ENCODE measurements around the gene TNFSF11.

Gene TNFSF11

DNA sequence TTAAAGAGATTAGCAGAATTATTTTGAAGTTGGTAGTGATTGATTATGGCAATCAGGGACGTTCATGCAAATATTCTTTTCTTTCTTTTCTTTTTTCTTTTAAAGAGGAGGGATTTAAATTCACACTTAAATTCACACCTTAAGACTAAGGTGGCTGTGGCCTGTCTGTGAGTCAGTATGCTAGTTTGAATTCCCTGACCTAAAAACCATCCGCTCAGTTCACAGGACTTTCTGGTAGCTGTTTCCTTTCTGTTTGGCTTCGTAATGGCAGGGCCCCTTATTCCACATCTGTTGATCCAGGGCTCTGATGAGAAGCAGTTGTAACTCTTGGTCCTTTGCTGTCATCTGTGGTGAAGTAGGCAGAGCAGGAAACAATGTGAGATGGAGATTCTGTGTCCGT lies 7.5 kb downstream of the TNFSF11 start:
- Histone ChIP-seq H3K27ac (no peak overlapping the region), H2AFZ (ENCODE audit: low read depth) (no peak overlapping the region), H3K36me3 (ENCODE audit: insufficient read depth) (no peaks in the 10 kb centered on the region), H4K20me1 (ENCODE audit: insufficient read depth) (no peaks in the 10 kb centered on the region), H3K4me3 (IDR thresholded peaks at IDR 0.05; ENCODE audit: insufficient read depth, low read depth, low read length) (no peak overlapping the region), H3K9ac (no peak overlapping the region), H3K4me1 (ENCODE audit: low read depth, poor library complexity, severe bottlenecking) (no peaks in the 10 kb centered on the region), H3K4me2 (no peak overlapping the region), H3K79me2 (ENCODE audit: insufficient read depth, low read depth) (no peaks in the 10 kb centered on the region), H3K27me3 (ENCODE audit: insufficient read depth, low read depth) (no peaks in the 10 kb centered on the region)
- TF ChIP-seq, protein P1, sequence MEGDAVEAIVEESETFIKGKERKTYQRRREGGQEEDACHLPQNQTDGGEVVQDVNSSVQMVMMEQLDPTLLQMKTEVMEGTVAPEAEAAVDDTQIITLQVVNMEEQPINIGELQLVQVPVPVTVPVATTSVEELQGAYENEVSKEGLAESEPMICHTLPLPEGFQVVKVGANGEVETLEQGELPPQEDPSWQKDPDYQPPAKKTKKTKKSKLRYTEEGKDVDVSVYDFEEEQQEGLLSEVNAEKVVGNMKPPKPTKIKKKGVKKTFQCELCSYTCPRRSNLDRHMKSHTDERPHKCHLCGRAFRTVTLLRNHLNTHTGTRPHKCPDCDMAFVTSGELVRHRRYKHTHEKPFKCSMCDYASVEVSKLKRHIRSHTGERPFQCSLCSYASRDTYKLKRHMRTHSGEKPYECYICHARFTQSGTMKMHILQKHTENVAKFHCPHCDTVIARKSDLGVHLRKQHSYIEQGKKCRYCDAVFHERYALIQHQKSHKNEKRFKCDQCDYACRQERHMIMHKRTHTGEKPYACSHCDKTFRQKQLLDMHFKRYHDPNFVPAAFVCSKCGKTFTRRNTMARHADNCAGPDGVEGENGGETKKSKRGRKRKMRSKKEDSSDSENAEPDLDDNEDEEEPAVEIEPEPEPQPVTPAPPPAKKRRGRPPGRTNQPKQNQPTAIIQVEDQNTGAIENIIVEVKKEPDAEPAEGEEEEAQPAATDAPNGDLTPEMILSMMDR (conservative IDR thresholded peaks at IDR 0.05; ENCODE audit: low read depth, low read length), result no peak

GRCh38 chr13:42591602-42592001 lies 17.6 kb downstream of the TNFSF11 start:
- no peak overlapping the region for H3K4me2 ChIP-seq
- H3K36me3 ChIP-seq (ENCODE audit: insufficient read depth), result no peaks in the 10 kb centered on the region
- H3K4me1 ChIP-seq (ENCODE audit: low read depth, poor library complexity, severe bottlenecking), result no peaks in the 10 kb centered on the region
- H2AFZ ChIP-seq (ENCODE audit: low read depth), result no peak overlapping the region
- H3K27me3 ChIP-seq (ENCODE audit: insufficient read depth, low read depth), result no peaks in the 10 kb centered on the region
- no peaks in the 10 kb centered on the region for H4K20me1 ChIP-seq (ENCODE audit: insufficient read depth)
- no peak overlapping the region for H3K9ac ChIP-seq
- TF ChIP-seq, protein P1 (conservative IDR thresholded peaks at IDR 0.05; ENCODE audit: low read depth, low read length), result no peak
- no peak overlapping the region for H3K4me3 ChIP-seq (IDR thresholded peaks at IDR 0.05; ENCODE audit: insufficient read depth, low read depth, low read length)
- no peak overlapping the region for H3K27ac ChIP-seq
- H3K79me2 ChIP-seq (ENCODE audit: insufficient read depth, low read depth), result no peaks in the 10 kb centered on the region

GRCh38 chr13:42592915-42593900 lies 19.3 kb downstream of the TNFSF11 start:
- no peak overlapping the region for H3K4me3 ChIP-seq (IDR thresholded peaks at IDR 0.05; ENCODE audit: insufficient read depth, low read depth, low read length)
- no peaks in the 10 kb centered on the region for H3K4me1 ChIP-seq (ENCODE audit: low read depth, poor library complexity, severe bottlenecking)
- no peaks in the 10 kb centered on the region for H3K36me3 ChIP-seq (ENCODE audit: insufficient read depth)
- H4K20me1 ChIP-seq (ENCODE audit: insufficient read depth), result no peaks in the 10 kb centered on the region
- TF ChIP-seq, protein P1 (conservative IDR thresholded peaks at IDR 0.05; ENCODE audit: low read depth, low read length), result no peak
- no peaks in the 10 kb centered on the region for H3K79me2 ChIP-seq (ENCODE audit: insufficient read depth, low read depth)
- no peak overlapping the region for H3K4me2 ChIP-seq
- H3K27me3 ChIP-seq (ENCODE audit: insufficient read depth, low read depth), result no peaks in the 10 kb centered on the region
- H3K9ac ChIP-seq, result no peak overlapping the region
- no peak overlapping the region for H2AFZ ChIP-seq (ENCODE audit: low read depth)
- H3K27ac ChIP-seq, result no peak overlapping the region

- Histone ChIP-seq H3K27ac (no peak overlapping the region), H3K36me3 (ENCODE audit: insufficient read depth) (no peaks in the 10 kb centered on the region), H3K4me1 (ENCODE audit: low read depth, poor library complexity, severe bottlenecking) (no peaks in the 10 kb centered on the region), H3K27me3 (ENCODE audit: insufficient read depth, low read depth) (no peaks in the 10 kb centered on the region), H3K4me3 (IDR thresholded peaks at IDR 0.05; ENCODE audit: insufficient read depth, low read depth, low read length) (no peak overlapping the region), H3K9ac (no peak overlapping the region), H4K20me1 (ENCODE audit: insufficient read depth) (no peaks in the 10 kb centered on the region), H3K4me2 (no peak overlapping the region), H2AFZ (ENCODE audit: low read depth) (no peak overlapping the region), H3K79me2 (ENCODE audit: insufficient read depth, low read depth) (no peaks in the 10 kb centered on the region)
- TF ChIP-seq, protein P1 (conservative IDR thresholded peaks at IDR 0.05; ENCODE audit: low read depth, low read length), result peak; percentile 81
Measured at GRCh38 chr13:42594481-42595252, 20.7 kb downstream of the TNFSF11 start.
